ENCODE data around the gene IL4R. TPM values are rescaled to one million over a fixed set of nuclear protein-coding genes. Genes with fewer than 3 reads are reported as not detected.

IL4R gene
- total and polyA plus RNA-seq, 10 of the 15 experiments (the other 5 are each of a cell fraction or from before 2014, with no cell fraction given), result 2.6 to 70.4 (median 36.6) TPM

DNA sequence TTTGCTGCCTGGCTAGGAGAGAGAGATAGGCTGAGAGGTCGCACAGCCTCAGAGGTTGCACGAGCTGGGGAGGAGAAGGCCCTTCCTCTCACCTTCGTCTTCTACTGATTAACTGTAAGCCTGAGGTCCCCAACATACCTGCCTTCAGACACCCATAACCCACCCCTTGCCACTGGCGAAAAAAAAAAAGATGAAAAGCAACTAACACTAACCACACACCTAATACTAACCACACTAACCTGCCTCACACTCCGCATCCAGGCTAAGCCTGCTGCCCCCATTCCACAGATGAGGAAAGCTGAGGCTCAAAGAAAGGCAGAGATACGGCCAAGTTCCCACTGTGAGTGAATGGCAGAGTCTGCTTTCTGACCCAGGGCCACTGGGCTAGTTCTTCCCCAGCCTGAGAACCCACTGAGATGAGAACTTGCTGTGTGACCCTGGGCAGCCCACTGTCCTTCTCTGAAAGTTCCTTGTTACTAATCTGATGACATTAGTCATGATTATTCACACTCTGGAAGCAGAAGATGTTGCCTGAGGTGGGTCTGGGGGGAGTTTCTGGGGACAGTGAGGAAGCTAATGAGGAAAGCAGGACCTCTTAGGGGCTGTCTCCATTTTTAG lies 92.8 kb downstream of the IL4R start:
- Histone ChIP-seq H3K27me3 (replicated peaks in 1 of 2; ENCODE audit: control insufficient read depth in 2 of 2, insufficient read depth in 2 of 2, low read length in 1 of 2) (no peaks in the 10 kb centered on the region), H2AFZ (ENCODE audit: control insufficient read depth, low read depth, low read length) (no peak overlapping the region), H3K4me1 (ENCODE audit: control insufficient read depth, insufficient read depth, low read length) (peaks cover 31% of the 10 kb centered on the region), H3K79me2 (ENCODE audit: control insufficient read depth, insufficient read depth, low read length) (peaks cover 96% of the 10 kb centered on the region), H3K4me3 (peak overlapping the region; percentile 86), H3K9ac (ENCODE audit: control insufficient read depth, insufficient read depth, low read length) (peak overlapping the region; percentile 99), H3K9me3 (replicated peaks; ENCODE audit: control insufficient read depth, insufficient read depth, low read length) (no peaks in the 10 kb centered on the region; the same call in 1 of the 3 replicates), H3K4me2 (ENCODE audit: control insufficient read depth, insufficient read depth) (peak overlapping the region; percentile 99), H3K36me3 (ENCODE audit: control insufficient read depth in 2 of 2, insufficient read depth in 2 of 2, low read length in 1 of 2) (peaks cover 0 to 14% of the 10 kb centered on the region in 2 experiments), H3K27ac (ENCODE audit: control insufficient read depth, insufficient read depth) (peak overlapping the region; percentile 97), H4K20me1 (ENCODE audit: control insufficient read depth, insufficient read depth) (no peaks in the 10 kb centered on the region; the same call in 1 of the 2 replicates)
- ChIA-PET SMC1A (ENCODE audit: uncharacterized antibody, unreplicated experiment) (interaction anchor here (0.7 to 10.9 kb wide), 11 partner anchors 8 to 181 kb away, joined by 3 to 220 read pairs (median 18); no protein-coding TSS in a partner anchor), POLR2A (interaction anchor here (0.7 to 11.1 kb wide), 13 partner anchors 8 to 170 kb away, joined by 3 to 208 read pairs (median 7); no protein-coding TSS in a partner anchor), CTCF (interaction anchor here (1.5 to 9.2 kb wide), 9 partner anchors 8 to 89 kb away, joined by 3 to 113 read pairs (median 6); no protein-coding TSS in a partner anchor), RAD21 (ENCODE audit: unreplicated experiment) (interaction anchor here (1.0 to 12.8 kb wide), 12 partner anchors 8 to 172 kb away, joined by 3 to 224 read pairs (median 8); no protein-coding TSS in a partner anchor)
- ATAC-seq (no peak; the same call in 2 of the 3 replicates), DNase-seq (ENCODE audit: low read depth, low spot score) (no peak), FAIRE-seq (no peak)
- intact Hi-C loops (cut with micrococcal nuclease; ENCODE audit: unreplicated experiment) (no loop called here), in situ Hi-C loops (cut with MboI) (no loop called here)
- BruUV-seq (replicated peaks), result TSS peak; percentile 0
- 9% methylated on average over 6 of the region's 6 CpGs for WGBS (ENCODE audit: insufficient coverage, insufficient replicate concordance, low lambda C conversion rate, missing lambda C conversion rate)
- TF ChIP-seq BCL11A (IDR thresholded peaks at IDR 0.05; ENCODE audit: low read depth, low read length) (no peak), EED (IDR thresholded peaks at IDR 0.05; ENCODE audit: low read depth) (0 out of 2 replicates have a peak, but pooled peaks have one; percentile 9), ZNF384 (IDR thresholded peaks at IDR 0.05; ENCODE audit: borderline replicate concordance, low read depth, low read length) (peak; percentile 24; the same call in 1 of the 2 replicates), CBX3 (IDR thresholded peaks at IDR 0.05; ENCODE audit: borderline replicate concordance, low read depth) (no peak), NFXL1 (IDR thresholded peaks at IDR 0.05; ENCODE audit: borderline replicate concordance) (no peak; the same call in 1 of the 2 replicates), CBX5 (IDR thresholded peaks at IDR 0.05; ENCODE audit: low read depth) (no peak), ESRRA (IDR thresholded peaks at IDR 0.05; ENCODE audit: low read length) (no peak), CBFB (IDR thresholded peaks at IDR 0.05; ENCODE audit: low read depth) (0 out of 2 replicates have a peak, but pooled peaks have one; percentile 42), FOXK2 (IDR thresholded peaks at IDR 0.05) (no peak), NBN (IDR thresholded peaks at IDR 0.05) (peak; percentile 43; the same call in 1 of the 2 replicates), BHLHE40 (IDR thresholded peaks at IDR 0.05; ENCODE audit: borderline replicate concordance in 1 of 2, low read depth in 2 of 2, low read length in 1 of 2) (0 out of 4 replicates have a peak, but pooled peaks of 1 of the 2 experiments have one; percentile 6)
- TF ChIP-seq, protein P1, sequence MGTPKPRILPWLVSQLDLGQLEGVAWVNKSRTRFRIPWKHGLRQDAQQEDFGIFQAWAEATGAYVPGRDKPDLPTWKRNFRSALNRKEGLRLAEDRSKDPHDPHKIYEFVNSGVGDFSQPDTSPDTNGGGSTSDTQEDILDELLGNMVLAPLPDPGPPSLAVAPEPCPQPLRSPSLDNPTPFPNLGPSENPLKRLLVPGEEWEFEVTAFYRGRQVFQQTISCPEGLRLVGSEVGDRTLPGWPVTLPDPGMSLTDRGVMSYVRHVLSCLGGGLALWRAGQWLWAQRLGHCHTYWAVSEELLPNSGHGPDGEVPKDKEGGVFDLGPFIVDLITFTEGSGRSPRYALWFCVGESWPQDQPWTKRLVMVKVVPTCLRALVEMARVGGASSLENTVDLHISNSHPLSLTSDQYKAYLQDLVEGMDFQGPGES (IDR thresholded peaks at IDR 0.05), result no peak
- TF ChIP-seq, protein P2, sequence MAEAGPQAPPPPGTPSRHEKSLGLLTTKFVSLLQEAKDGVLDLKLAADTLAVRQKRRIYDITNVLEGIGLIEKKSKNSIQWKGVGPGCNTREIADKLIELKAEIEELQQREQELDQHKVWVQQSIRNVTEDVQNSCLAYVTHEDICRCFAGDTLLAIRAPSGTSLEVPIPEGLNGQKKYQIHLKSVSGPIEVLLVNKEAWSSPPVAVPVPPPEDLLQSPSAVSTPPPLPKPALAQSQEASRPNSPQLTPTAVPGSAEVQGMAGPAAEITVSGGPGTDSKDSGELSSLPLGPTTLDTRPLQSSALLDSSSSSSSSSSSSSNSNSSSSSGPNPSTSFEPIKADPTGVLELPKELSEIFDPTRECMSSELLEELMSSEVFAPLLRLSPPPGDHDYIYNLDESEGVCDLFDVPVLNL (IDR thresholded peaks at IDR 0.05; ENCODE audit: low read depth, low read length), result no peak
- TF ChIP-seq, protein P3, sequence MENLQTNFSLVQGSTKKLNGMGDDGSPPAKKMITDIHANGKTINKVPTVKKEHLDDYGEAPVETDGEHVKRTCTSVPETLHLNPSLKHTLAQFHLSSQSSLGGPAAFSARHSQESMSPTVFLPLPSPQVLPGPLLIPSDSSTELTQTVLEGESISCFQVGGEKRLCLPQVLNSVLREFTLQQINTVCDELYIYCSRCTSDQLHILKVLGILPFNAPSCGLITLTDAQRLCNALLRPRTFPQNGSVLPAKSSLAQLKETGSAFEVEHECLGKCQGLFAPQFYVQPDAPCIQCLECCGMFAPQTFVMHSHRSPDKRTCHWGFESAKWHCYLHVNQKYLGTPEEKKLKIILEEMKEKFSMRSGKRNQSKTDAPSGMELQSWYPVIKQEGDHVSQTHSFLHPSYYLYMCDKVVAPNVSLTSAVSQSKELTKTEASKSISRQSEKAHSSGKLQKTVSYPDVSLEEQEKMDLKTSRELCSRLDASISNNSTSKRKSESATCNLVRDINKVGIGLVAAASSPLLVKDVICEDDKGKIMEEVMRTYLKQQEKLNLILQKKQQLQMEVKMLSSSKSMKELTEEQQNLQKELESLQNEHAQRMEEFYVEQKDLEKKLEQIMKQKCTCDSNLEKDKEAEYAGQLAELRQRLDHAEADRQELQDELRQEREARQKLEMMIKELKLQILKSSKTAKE (IDR thresholded peaks at IDR 0.05; ENCODE audit: low read depth, poor library complexity, severe bottlenecking), result peak; percentile 16
- TF ChIP-seq, protein P4, sequence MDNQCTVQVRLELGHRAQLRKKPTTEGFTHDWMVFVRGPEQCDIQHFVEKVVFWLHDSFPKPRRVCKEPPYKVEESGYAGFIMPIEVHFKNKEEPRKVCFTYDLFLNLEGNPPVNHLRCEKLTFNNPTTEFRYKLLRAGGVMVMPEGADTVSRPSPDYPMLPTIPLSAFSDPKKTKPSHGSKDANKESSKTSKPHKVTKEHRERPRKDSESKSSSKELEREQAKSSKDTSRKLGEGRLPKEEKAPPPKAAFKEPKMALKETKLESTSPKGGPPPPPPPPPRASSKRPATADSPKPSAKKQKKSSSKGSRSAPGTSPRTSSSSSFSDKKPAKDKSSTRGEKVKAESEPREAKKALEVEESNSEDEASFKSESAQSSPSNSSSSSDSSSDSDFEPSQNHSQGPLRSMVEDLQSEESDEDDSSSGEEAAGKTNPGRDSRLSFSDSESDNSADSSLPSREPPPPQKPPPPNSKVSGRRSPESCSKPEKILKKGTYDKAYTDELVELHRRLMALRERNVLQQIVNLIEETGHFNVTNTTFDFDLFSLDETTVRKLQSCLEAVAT (IDR thresholded peaks at IDR 0.05), result peak; percentile 65
- TF ChIP-seq, protein P5, sequence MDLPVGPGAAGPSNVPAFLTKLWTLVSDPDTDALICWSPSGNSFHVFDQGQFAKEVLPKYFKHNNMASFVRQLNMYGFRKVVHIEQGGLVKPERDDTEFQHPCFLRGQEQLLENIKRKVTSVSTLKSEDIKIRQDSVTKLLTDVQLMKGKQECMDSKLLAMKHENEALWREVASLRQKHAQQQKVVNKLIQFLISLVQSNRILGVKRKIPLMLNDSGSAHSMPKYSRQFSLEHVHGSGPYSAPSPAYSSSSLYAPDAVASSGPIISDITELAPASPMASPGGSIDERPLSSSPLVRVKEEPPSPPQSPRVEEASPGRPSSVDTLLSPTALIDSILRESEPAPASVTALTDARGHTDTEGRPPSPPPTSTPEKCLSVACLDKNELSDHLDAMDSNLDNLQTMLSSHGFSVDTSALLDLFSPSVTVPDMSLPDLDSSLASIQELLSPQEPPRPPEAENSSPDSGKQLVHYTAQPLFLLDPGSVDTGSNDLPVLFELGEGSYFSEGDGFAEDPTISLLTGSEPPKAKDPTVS (IDR thresholded peaks at IDR 0.05; ENCODE audit: low read depth, low read length), result no peak
